ENCODE data around the gene ZNF154.
"Not testable (repeated sequence)": the region's sequence is repeated elsewhere in the genome, so short reads cannot be mapped to it uniquely, and the experiment has no call there.

Gene ZNF154

DNA sequence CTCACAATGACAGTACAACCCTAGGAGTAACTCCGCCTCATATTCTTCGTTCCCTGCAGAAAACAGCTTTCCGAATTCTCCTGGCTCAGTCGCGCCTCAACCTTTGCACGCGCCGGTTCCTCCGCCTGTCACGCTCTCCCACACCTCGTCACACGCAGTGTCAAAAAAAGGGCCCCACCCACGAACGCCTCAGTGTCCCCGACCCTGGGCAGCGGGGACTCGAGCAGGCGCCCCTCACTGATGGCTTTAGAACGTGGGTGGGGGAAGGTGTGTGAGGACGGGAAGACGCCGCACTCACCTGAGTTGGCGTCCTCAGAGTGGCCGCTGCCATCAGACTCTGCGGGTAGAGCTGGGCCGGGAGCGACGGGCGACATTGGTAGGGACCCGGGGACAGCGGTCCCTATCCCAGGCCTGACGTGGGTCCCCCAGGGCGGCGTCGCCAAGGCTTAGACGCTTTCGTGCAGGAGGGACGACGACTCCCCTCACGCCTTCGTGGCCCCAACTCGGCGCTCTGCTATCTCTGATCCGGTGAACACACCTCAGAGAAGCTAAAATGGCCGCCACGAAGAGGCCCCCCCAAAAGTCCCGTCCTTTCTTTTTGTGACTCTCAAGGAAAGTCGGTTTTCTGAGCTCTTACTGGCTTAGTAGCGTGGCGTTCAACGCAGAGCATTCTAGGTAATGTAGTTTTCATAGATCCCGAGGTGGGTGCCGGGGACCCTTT is at the start of gene ZNF154:
ZNF154 (minus strand) TSS at position 564 of the 721 bp plus-strand sequence; CDS start at position 331, 233 bp downstream.
- DNase-seq (ENCODE audit: low read depth), result peak; percentile 13

DNA sequence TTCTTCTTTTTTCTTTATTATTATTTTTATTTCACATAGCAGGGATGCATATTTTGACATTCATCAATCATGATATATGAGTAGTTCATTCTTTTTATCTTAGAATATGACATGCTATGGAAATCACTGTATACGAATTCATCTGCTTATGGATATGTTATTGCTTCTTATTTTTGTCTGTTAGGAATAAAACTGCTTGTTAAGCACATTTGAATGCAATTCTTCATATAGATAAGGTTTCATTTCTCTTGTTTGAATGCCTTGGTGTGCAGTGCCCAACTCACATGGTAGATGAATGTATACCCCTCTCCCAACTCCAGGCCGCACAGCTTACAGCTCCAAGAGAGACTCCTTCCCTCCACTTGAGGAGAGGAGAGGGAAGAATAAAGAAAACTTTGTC is 48.9 kb upstream of the ZNF154 start:
- no peak for DNase-seq (ENCODE audit: low read depth)

DNA sequence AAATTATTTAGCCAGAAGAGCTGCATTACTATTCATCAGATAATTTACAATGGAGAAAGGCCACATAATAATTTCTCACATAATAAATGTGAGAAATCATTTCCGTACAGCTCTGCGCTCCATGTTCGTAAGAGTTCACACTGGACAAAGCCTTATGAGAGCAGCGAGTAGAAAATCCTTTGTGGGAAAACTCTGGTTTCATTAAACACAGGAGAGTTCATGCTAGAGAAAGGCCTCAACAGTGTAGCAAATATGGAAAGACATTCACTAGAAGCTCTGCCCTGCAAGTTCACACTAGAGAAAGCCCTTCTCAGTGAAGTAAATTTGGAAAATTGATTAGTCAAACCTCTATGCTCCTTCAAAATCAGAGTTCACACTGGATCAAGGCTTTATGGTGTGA is 46.0 kb upstream of the ZNF154 start:
- no peak for DNase-seq (ENCODE audit: low read depth)

DNA sequence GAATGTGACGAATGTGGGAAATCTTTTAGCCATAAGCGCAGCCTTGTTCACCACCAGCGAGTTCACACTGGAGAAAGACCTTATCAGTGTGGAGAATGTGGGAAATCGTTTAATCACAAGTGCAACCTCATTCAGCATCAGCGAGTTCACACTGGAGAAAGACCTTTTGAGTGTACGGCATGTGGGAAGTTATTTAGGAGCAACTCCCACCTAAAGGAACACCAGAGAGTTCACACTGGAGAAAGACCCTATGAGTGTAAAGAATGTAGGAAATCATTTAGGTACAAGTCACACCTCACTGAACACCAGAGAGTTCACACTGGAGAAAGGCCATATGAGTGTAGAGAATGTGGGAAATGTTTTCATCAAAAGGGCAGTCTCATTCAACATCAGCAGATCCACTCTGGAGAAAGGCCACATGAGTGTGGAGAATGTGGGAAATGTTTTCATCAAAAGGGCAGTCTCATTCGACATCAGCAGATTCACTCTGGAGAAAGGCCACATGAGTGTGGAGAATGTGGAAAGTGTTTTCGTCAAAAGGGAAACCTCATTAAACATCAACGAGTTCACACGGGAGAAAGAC is 45.2 kb upstream of the ZNF154 start:
- DNase-seq (ENCODE audit: low read depth), result no peak

DNA sequence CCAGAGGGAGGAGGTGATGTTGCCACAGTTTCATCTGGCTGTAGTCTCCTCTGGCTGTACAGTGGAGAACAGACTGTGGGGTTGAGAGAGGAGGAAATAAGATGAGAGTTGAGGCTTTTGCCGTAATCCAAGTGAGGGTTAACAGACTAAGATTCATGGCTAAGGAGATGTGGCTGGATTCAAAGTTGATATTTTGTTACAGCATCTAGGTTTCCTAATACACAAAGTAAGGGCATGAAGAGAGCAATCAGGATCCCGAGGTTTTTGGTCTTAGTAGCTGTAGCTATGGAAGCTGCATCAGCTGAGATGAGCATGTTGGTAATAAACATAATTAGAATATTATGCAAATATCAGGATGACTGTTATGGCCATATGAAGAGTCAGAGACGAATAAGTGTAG is 39.0 kb upstream of the ZNF154 start:
- DNase-seq (ENCODE audit: low read depth), result no peak

DNA sequence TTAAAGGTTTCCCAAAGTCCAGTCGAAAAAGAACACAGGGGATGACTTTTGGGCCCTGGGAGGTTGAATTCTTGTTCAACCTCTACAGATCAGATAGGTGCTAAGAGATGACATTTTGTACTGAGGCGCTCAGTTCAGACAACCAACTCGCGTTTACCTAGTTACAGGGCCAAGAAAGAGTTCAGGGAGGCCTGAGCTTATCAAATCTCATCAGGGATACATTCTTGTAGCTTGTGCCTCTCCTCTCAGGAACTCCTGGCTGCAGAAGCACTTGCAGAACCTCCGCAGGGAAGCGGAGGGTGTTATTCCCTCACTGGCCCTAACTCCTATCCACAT is 38.4 kb upstream of the ZNF154 start:
- DNase-seq (ENCODE audit: low read depth), result no peak

DNA sequence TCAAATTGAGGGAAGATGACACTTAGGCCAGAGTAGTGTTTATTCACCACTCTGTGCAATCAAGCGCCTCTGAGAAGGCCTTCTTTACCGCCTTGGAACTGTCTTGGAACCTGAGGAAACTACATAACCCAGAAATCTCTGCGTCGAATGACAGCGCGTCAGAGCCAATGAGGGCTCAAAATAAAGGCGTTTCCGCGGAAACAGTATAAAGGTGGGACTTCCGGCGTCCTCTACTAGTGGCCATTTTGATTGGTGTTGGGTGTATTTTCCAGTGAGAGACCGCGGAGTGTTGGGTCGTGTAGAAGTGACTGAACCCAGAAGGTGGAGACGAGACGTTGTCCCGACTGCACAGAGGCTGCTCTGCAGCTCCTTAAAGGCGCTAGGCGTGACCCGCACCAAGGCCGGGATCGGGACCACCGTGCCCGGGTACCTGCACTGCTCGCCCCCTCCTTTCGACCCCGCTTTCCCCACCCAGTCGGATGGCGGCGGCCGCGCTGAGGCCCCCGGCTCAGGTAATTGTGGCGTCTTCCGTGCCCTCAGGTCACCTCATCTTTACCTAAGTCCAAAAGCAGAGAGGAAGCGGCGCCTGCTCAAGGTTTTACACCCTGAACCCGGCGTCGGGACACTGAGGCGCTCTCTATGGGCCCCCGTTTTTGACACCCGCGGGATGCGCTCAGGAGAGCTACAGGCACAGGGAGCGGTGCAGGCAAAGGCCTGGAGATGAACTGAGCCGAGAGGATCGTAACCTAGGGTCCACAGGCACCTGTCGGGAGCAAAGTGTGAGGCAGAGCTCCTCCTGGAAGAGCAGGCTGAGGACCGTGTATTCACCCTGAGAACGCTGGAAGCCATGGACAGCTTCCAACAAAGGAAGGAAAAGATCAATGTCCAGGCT is 37.8 kb upstream of the ZNF154 start, which contains the start of gene ZNF776:
ZNF776 (plus strand) TSS at position 236 of the 892 bp plus-strand sequence; CDS start at position 480, 244 bp downstream.
- DNase-seq (ENCODE audit: low read depth), result peak; percentile 71

DNA sequence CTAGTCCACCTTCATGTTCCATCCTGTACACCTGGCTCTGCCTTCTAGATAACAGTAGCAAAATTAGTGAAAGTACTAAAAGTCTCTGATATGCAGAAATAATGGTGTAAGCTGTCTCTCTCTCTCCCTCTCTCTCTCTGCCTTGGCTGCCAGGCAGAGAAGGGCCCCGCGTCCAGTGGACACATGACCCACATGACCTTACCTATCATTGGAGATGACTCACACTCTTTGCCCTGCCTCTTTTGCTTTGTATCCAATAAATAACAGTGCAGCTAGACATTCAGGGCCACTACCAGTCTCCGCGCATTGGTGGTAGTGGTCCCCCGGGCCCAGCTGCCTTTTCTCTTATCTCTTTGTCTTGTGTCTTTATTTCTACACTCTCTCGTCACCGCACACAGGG is 29.8 kb upstream of the ZNF154 start:
- not testable (repeated sequence) for DNase-seq (ENCODE audit: low read depth)

DNA sequence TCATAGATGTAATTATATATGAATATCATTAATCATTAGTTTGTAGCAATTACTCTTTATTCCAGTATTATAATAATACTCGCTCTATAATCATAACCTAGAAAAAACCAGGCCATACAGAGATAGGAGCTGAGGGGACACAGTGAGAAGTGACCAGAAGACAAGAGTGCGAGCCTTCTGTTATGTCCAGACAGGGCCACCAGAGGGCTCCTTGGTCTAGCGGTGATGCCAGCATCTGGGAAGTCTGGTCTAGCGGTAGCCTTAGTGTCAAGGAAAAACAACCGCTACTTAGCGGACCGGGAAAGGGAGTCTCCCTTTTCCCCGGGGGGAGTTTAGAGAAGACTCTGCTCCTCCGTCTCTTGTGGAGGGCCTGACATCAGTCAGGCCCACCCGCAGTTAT is 29.3 kb upstream of the ZNF154 start:
- DNase-seq (ENCODE audit: low read depth), result not testable (repeated sequence)

DNA sequence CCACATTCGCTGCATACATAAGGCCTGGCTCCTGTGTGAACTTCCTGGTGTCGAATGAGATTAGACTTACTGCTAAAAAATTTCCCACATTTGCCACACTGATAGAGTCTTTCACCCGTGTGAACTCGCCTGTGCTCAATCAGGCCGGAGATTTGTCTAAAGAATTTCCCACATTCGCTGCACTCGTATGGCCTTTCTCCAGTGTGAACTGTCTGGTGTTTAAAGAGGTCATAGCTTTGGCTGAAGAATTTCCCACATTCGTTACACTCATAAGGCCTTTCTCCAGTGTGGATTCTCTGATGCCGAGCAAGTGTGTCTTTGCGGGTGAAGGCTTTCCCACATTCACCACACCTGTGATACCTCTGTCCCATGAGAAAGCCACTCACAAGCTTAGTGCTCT is 11.9 kb upstream of the ZNF154 start:
- no peak for DNase-seq (ENCODE audit: low read depth)

DNA sequence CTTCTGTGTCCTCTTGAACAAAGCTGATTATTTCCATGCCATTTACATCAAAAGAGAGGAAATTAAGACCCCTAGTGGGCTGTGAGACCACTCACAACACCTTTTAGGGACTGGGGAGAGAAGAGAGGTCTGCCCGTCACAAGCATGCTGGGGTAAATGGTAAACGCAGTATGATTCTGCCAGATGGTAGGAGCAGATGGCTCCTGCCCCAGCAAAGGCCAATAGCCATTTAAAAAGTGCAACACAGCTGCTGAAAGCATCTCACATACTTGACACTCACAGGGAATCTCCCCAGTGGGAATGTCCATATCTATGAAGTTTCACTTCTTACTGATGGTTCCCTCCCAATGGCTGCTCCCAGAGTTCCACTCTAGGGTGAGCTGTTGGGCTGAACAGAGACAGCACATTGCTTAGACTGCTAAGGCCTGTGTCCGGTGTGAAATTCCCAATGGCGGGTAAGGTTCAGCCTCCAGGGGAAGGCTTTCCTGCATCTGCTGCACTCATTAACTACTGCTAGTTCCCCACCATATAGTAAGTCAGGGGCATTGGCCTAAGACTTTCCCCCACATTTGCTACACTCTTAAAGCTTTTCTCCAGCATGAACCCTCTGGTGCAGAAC is 11.0 kb upstream of the ZNF154 start:
- no peak for DNase-seq (ENCODE audit: low read depth)

DNA sequence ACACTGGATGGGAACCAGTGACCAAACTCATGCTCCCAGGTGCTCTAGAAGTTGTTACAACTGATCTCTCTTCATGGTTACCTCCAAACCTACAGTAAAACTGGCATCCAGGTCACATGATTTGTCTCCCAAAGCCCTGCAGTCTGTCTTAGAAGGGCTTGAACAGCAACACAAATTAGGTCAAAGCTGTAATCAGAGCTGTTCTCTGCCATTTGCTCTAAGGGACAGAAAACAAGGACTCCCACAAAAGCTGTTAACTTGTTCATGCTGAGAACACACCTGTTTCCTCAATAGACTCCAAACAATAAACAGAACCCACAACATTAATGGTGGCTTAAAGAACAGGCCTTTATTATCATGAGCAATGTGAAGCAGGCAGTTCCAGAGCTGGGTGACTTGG is 10.4 kb upstream of the ZNF154 start:
- no peak for DNase-seq (ENCODE audit: low read depth)

DNA sequence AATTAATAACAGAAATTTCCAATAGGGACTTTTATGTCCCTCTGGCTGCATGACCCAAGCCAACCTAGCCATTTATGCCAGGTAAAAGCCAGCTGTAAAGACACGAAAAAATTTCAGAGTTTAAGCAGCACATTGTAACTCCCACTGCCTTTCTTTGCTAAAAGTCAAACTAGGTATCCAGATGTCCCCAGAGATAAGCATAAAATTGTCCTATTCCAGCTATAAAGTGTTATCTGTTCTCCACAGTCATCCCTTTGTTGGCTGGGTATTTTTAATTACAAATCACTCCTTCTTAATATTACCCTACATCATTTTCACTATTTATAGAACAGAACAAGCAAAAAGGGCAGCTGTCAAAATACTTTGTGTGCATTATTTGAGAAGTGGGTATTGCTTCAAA is 3.2 kb upstream of the ZNF154 start:
- no peak for DNase-seq (ENCODE audit: low read depth)

DNA sequence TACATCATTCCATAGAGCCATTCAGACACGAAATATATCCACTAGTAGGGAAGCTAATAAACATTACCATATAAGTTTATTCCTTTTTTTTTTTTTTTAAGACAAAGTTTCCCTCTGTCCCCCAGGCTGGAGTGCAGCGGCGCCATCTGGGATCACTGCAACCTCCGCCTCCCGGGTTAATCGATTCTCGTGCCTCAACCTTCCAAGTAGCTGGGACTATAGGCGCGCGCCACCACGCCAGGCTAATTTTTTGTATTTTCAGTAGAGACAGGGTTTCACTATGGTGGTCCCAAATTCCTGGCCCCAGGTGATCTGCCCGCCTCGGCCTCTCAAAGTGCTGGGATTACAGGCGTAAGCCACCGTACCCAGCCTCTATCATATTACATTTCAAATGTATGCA is 612 bp upstream of the ZNF154 start:
- DNase-seq (ENCODE audit: low read depth), result no peak

DNA sequence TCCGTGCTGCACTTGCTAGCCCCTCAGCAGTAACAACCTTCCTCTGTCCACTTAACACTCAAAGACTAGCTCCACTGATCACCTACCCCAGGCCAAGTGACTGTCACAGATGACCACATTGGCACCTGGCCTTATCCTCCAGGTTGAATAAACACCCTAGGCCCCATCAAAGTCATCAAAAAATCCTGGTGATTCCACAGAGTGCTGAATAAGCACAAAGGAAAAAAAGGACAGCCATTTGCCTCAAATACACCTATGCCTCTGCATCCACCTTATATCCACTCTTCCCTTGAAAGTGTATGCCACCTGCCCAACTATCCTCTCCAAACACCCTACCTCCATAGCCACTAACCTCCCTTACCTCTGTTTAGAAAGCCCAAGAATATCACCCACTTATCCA is 2.7 kb downstream of the ZNF154 start:
- no peak for DNase-seq (ENCODE audit: low read depth)

DNA sequence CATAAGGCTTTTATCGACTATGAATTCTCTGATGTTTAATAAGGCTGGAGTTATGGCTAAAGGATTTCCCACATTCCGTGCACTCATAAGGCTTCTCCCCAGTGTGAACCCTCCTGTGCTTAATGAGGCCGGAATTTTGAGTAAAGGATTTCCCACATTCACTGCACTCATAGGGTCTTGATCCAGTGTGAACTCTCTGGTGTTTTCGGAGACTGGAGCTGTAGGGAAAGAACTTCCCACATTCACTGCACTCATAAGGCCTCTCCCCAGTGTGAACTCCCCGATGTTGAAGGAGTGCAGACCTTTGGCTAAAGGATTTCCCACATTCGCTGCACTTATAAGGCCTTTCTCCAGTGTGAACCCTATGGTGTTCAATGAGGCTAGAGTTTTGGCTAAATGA is 7.4 kb downstream of the ZNF154 start:
- DNase-seq (ENCODE audit: low read depth), result no peak

DNA sequence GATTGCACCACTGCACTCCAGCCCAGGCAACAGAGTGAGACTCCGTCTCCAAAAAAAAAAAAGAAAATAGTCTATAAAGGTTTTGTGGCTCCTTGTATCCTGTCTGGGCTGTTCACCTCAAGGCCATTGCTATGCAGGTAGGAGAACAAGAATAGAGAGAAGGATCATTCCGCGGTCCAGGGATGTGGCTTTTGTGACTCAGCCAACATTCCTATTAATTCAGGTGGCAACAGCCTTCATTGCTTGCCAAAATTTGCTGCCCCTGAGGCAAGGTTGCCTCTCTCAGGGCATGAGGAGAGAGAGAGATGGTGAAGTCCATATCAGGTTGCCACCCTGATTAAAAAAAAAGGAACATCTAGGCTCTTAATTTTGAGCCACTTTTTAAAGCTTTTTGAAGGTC is 19.3 kb downstream of the ZNF154 start:
- DNase-seq (ENCODE audit: low read depth), result no peak

DNA sequence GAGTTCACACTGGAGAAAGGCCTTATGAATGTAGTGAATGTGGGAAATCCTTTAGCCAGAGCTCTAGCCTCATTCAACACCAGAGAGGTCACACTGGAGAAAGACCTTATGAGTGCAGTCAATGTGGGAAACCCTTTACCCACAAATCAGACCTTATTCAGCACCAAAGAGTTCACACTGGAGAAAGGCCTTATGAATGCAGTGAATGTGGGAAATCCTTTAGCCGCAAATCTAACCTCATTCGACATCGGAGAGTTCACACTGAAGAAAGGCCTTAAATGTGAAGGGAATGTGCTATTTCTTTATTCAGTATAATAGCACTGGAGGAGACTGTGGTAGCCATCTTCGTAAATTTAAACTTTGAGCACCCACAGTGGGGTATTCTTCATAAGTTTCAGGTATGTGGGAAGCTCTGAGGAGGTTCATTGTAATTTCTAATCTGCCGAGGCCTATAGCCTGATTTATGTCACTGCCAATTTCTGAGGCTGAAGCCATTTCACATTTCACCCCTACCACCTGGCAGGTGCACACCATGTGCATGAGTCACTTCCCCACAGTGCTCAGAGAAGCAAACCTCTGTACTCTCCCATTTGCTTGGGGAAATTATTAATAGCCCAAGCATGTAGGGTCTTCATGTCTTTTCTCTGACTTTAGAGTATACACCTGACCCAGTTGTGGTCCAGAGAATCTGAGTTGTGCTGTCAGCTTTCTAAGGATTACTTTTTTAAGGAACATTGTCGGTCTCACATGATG is 20.8 kb downstream of the ZNF154 start:
- DNase-seq (ENCODE audit: low read depth), result no peak

DNA sequence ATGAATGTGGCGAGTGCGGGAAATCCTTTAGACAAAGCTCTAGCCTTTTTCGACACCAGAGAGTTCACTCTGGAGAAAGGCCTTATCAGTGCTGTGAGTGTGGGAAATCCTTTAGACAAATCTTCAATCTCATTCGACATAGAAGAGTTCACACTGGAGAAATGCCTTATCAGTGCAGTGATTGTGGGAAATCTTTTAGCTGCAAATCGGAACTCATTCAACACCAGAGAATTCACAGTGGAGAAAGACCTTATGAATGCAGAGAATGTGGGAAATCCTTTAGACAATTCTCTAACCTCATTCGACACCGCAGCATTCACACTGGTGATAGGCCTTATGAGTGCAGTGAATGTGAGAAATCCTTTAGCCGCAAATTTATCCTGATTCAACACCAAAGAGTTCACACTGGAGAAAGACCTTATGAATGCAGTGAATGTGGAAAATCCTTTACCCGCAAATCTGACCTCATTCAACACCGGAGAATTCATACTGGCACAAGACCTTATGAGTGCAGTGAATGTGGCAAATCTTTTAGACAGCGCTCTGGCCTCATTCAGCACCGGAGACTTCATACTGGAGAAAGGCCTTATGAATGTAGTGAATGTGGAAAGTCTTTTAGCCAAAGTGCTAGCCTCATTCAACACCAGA is 21.5 kb downstream of the ZNF154 start:
- DNase-seq (ENCODE audit: low read depth), result no peak

DNA sequence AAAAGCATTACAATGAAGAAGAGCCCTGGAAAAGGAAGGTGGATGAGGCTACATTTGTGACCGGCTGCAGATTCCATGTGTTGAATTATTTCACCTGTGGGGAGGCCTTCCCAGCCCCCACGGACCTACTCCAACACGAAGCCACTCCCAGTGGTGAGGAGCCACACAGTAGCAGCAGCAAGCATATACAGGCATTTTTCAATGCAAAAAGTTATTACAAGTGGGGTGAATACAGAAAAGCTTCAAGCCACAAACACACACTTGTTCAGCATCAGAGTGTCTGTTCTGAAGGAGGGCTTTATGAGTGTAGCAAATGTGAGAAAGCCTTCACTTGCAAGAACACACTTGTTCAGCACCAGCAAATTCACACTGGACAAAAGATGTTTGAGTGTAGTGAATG is 22.3 kb downstream of the ZNF154 start:
- DNase-seq (ENCODE audit: low read depth), result no peak

DNA sequence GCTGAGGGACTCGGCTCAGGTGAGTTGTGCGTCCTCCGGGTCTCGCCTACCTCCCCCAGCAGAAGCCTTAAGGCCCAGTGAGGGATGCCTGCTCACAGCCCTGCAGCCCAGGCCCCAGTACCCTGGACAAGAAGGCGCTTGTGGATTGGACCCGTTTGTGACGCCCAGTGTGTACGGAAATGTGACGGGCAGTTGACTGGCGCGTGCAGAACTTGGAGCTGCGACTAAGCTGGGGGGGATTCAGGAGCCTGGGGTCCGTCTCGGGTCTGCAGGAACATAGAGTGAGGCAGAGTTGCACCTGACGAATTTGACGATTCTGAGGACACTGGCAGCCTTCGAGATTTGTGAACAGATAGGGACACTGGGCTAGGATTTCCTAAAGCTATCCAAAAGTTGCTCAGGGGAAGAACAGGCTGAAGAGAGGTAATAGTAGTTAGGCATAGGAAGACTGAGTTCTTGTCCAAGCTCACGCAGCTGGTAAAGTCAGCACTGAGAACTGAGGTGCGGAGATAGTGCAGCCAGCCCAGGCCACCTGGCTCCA is 26.7 kb downstream of the ZNF154 start:
- DNase-seq (ENCODE audit: low read depth), result no peak
